OCI-LY1 (cell line): Measurements from ENCODE around the gene LRCH3.

Experiments used
- CTCF ChIP-seq: fragments of 200-600 bp; sonication (generic), shearing (Covaris generic); IDR thresholded peaks from 2 replicates; pipeline ENCODE4 v1.5.1; 2017; ENCODE audit warnings: mild to moderate bottlenecking, antibody characterized with exemption, low read length, moderate library complexity, mixed read lengths
- EZH2 ChIP-seq: fragments of 200-600 bp; sonication (generic), shearing (Covaris generic); IDR thresholded peaks from 2 replicates; pipeline ENCODE4 v1.8.0; 2017; ENCODE audit warnings: borderline replicate concordance, mixed run types, mild to moderate bottlenecking, antibody characterized with exemption, low read length, moderate library complexity, mixed read lengths

- TF ChIP-seq CTCF, result no peak
- TF ChIP-seq EZH2, result no peak
Observed at GRCh38 chr3:197830967-197831313, 39.9 kb downstream of the LRCH3 start.
